Fibroblast of skin of right quadriceps (primary cell): ENCODE results near the gene METTL22.

Experiments used
- DNase-seq: peaks from one replicate; pipeline ENCODE4 v3.0.0-alpha.2; 2013

The METTL22 gene, protein sequence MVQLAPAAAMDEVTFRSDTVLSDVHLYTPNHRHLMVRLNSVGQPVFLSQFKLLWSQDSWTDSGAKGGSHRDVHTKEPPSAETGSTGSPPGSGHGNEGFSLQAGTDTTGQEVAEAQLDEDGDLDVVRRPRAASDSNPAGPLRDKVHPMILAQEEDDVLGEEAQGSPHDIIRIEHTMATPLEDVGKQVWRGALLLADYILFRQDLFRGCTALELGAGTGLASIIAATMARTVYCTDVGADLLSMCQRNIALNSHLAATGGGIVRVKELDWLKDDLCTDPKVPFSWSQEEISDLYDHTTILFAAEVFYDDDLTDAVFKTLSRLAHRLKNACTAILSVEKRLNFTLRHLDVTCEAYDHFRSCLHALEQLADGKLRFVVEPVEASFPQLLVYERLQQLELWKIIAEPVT

DNA sequence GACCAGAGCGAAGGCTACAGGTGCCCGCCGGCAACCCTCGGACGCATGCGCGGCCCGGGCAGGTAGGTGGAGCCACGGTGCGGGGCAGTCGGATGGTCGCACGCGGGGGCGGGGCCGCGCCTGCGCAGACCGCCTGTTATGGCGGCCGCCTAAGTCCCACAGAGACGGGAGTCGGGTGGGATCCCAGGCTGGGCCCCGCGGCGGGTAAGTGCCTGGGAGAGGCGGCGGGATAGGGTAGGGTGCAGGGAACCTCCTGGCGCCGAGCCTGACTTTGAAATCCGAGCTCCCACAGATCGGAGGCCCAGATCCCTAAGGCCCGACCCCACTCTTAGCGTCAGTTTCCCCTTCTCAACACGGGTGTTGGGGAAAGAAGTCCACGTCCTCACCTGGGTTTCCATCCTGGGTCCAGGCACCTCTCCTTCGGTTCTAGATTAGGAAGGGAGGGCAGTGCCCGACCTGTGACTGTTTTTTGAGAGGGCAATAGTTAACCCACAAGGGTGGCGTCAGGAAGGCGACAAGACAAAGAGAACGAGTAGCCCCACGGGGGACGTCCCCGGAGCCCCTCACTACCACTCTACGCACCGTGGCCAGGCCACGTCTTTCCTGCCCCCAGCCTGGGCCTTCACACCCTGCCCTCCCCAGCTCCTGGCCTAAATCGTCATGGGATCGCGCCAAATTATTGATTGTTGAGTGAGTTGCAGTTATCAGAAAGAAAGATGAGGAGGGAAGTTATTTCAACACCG, at the start of gene METTL22:
Gene METTL22, plus strand, starts transcription at position 127 of the 743 bp plus-strand sequence. CDS start 3,968 bp downstream, outside the sequence.
- DNase-seq, result peak; percentile 83

GRCh38 chr16:8572063-8572918, 49.2 kb upstream of the METTL22 start:
- no peak for DNase-seq

- peak; percentile 41 for DNase-seq
These were observed 48.4 kb upstream of the METTL22 start for GRCh38 chr16:8572919-8573724.

DNA sequence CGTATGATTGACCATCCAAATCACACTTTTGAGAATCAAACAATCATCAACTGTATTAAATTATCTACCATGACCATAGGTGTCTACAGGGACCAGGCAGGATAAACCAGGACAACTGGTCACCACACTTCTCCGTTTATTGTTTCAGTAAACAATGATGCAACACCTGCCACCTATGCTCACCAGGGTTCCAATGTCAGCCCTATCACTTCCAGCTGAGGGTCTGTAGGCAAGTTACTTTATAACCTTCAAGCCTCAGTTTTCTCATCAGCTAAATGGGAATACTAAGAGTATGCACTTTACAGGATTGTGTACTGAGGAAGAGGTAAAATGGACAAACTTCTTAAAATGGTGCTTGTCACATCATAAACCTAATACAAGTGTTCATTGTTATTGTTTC, 46.1 kb upstream of the METTL22 start:
- no peak for DNase-seq

DNA sequence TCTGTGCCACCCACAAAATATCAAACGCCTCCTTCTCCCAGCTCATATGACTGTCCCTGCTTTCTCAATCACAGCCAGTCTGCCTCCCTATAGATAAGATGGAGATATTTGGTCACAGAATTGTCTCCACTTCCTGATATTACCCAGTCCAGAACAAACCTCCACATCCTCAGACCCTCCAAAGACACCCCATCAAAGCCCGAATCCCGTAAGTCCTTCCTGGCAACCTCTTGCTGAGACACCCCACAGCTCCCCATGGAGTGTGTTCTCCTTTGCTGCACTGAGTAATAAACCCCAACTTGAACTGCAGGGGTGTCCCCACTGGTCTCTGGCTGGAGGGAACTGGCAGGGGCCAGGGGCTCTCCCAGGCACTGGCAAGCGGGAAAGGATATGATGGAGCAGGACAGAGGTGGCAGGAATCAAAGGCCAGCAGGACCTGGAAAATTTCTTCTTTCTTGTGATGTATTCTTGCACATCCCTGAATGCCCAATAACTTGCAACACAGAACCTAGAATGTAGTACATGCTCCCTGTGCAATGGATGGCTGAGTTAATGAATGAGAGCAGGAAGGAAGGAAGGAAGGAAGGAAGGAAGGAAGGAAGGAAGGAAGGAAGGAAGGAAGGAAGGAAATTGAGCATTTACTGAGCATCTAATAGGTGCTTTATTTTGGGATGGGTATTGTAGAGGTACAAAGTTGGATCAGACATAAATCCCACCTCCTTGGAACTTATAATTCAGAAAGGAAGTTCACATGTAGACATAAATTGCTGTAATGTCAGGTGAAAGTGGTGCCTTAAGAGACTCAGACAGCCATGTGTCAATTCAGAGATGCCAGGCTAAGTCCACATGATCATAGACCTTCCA, 45.1 kb upstream of the METTL22 start:
- no peak for DNase-seq

DNA sequence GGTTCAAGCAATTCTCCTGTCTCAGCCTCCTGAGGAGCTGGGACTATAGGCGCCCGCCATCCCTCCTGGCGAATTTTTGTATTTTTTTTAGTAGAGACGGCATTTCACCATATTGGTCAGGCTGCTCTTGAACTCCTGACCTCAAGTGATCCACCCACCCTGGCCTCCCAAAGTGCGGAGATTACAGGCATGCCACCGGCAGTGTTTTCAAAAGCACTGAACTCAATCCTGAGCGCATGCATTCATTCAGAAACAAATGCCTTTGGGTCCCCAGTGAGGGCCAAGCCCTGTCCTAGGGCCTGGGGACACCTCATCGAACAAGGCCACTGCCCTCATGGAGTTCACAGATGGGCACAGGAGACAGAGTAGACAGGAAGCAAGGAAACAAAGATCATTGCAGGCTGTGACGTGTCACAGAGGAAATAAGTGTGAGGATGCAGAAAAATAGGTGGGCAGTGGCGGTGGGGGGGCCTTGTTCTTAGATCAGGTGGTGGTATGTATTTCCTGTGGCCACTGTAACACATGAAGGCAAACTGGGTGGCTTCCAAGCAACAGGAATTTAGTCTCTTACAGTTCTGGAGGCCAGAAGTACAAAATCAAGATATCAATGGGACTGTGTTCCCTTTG, 43.7 kb upstream of the METTL22 start:
- DNase-seq, result no peak

- DNase-seq, result no peak
These were observed 41.9 kb upstream of the METTL22 start for GRCh38 chr16:8579559-8579958.

GRCh38 chr16:8581831-8582580, 39.5 kb upstream of the METTL22 start:
- DNase-seq, result no peak

GRCh38 chr16:8583199-8583598, 38.3 kb upstream of the METTL22 start:
- DNase-seq, result no peak

GRCh38 chr16:8583732-8584131, 37.8 kb upstream of the METTL22 start:
- DNase-seq, result no peak

DNA sequence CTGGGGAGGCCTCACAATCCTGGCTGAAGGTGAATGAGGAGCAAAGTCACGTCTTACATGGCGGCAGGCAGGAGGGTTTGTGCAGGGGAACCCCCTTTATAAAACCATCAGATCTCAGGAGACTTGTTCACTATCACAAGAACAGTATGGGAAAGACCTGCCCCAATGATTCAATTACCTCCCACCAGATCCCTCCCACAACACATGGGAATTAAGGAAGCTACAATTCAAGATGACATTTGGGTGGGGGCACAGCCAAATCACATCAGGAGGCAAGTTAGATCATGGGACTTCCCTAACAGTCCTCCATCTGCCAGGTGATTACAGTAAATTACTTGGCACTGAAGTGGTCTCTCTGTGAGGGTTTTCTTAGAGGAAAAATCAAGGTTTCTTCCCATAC, 36.5 kb upstream of the METTL22 start:
- no peak for DNase-seq

- no peak for DNase-seq
These were observed 35.6 kb upstream of the METTL22 start for GRCh38 chr16:8585857-8586256.

- DNase-seq, result no peak
These were observed 34.4 kb upstream of the METTL22 start for GRCh38 chr16:8587065-8587464.

DNA sequence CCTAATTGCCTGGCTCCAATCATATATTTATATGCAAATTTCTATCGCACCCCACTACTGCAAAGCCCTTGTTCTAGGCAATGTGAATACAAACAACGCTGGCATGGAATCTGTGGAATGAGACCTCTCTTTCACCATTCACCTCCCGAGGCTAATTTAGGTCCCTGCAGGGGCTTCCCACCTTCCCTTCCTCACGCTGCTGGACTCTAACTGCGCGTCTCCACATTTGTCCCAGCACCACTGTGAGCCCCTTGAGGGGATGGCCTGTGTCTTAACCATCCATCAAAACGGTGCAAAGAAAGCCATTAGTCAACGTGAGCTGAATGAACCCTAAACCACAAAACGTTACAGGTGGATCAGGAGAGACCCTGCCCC, 32.8 kb upstream of the METTL22 start:
- no peak for DNase-seq

DNA sequence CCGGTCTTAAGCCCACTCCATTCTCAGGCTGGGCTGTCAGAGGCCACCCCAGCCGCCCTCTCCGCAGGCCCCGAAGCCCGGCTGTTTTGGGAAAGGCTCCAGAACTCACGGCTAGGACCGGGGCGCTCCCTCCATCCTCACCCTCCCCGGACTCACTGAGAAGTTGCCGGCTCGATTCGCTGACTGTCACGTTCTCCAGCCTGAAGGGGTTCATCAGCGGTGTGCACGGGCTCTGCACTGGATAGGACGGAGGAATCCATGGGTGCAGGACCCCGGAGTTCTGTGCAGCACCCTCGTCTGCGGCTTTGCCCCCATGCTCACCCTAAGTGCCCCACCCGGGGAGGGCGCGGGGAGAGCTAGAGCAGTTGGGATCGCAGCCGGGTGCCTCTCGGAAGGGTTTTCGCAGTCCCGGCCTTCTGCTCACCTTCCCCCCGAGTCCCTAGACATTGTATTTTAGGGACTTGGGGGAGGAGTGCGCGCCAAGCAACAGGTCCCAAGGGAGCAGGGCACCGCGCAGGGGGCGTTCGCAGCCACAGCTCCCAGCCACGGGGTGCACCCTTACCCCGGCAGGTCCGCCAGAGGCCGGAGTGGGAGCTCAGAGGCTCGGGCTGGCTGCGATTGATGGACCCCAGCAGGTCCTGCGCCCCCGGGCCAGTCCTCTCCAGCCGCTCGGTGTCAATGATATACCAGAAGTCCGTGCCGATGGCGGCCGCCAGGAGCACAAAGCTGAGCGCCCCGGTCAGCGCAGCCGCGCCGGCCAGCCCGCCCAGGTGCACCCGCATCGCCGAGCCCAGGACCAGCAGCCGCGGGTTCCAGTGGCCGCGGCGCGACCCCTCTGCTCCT, 32.2 kb upstream of the METTL22 start:
- DNase-seq, result no peak

DNA sequence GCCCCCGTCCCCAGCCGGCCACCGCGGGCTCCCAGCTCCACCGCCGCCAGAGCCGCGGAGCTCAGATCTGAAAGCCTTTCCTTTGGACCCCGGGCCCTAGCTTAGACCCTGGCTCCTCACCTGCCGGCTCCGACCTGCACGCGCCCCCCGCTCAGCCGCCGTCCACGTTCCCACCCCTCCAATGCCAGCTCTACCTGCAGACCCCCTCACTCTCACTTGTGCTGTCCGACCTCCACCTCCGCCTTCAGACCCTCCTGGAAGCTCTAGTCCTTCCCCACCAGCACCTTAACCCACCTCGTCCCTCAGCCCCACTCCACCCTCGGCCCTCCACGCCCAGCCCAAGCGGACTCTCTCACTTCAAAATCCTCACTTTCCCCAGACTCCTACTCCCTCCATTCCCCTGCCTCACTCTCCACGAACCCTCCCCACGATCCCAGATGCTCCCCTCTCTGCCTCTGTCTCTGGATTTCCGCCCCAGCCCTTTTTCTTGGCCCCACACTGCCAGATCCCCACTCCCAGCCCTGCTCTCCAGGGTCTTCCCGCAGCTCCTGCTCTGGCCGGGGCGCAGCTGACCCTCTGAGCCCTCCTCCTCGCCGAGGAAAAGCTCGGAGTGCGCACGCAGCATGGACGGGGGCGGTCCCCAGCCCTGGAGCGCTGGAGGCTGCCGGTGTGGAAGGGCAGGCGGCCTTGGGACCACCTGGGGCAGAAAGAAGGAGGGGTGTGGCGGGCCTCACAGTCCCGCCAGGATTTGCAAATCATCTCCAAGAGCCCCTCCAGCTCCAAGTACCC, 31.4 kb upstream of the METTL22 start, which contains the start of gene TMEM114:
Gene TMEM114, minus strand, starts transcription at position 612 of the 789 bp plus-strand sequence. CDS start 673 bp downstream, outside the sequence.
- no peak for DNase-seq

GRCh38 chr16:8590811-8591210, 30.7 kb upstream of the METTL22 start:
- no peak for DNase-seq

GRCh38 chr16:8591451-8591850, 30.0 kb upstream of the METTL22 start:
- no peak for DNase-seq
